Kidney (tissue), 14 donors: ENCODE results near the gene FANCM. TPM values are rescaled to one million over a fixed set of nuclear protein-coding genes. Genes with fewer than 3 reads are reported as not detected.

Source experiments
- DNase-seq, 5 donors: peaks; one replicate each; pipeline ENCODE4 v3.0.0-alpha.2; 2013 to 2020
- FAIRE-seq: peaks from 2 replicates; lab custom pipeline; 2012; peaks lifted over from hg19 to GRCh38; lab: Jason Lieb, UNC
- H3K27ac ChIP-seq, 2 donors: one replicate each; pipeline ENCODE4 v1.7.0; 2013; ENCODE audit warnings: low read depth in 2 of 2, low read length in 2 of 2, inconsistent platforms in 1 of 2
- H3K27me3 ChIP-seq: one replicate; pipeline ENCODE4 v1.7.1; 2013; ENCODE audit warnings: low read length, inconsistent platforms; ENCODE audit not compliant: control insufficient read depth, insufficient read depth
- H3K36me3 ChIP-seq, 3 donors: one replicate each; pipeline versions ENCODE4 v1.7.0 to v1.7.1; 2013; ENCODE audit warnings: low read length in 3 of 3, control low read depth in 1 of 3, inconsistent platforms in 1 of 3; ENCODE audit not compliant: insufficient read depth in 3 of 3, control insufficient read depth in 2 of 3
- H3K4me1 ChIP-seq, 3 donors: one replicate each; pipeline versions ENCODE4 v1.7.0 to v1.7.1; 2013; ENCODE audit warnings: low read length in 3 of 3, inconsistent platforms in 1 of 3, low read depth in 1 of 3; ENCODE audit not compliant: control insufficient read depth in 2 of 3, insufficient read depth in 2 of 3
- H3K4me3 ChIP-seq, 3 donors: one replicate each; pipeline versions ENCODE4 v1.7.0 to v1.8.1; 2013; ENCODE audit warnings: low read length in 3 of 3, control low read depth in 1 of 3, inconsistent platforms in 1 of 3
- H3K9ac ChIP-seq, 3 donors: one replicate each; pipeline versions ENCODE4 v1.7.0 to v1.7.1; 2013; ENCODE audit warnings: low read length in 3 of 3, control low read depth in 1 of 3, inconsistent platforms in 1 of 3
- H3K9me3 ChIP-seq, 3 donors: one replicate each; pipeline versions ENCODE4 v1.7.0 to v1.7.1; 2013; ENCODE audit warnings: low read length in 3 of 3, control low read depth in 1 of 3, inconsistent platforms in 1 of 3; ENCODE audit not compliant: control insufficient read depth in 2 of 3, insufficient read depth in 1 of 3
- intact Hi-C: fragments of 100-400 bp; cut with DNase I; formaldehyde crosslinking; loops from one replicate; pipeline ENCODE4 v1.11.1; 2022
- polyA plus RNA-seq: library from polyadenylated mRNA; stranded (reverse); fragments of 350-450 nt; fragmentation: Illumina TruSeq; extraction: RNeasy Lipid Tissue Mini Kit (QIAGEN cat#74804); gene quantifications from one replicate; pipeline ENCODE4 v1.2.3, GENCODE V29; 2014; ENCODE audit warnings: low read depth, low replicate concordance; ENCODE audit not compliant: insufficient read depth
- total RNA-seq: library from RNA; stranded (reverse); fragmentation: NEBNext Ultra II Directional; extraction: Animal tissue kit (Norgen Biotek cat#: 25700); gene quantifications from one replicate; pipeline ENCODE4 v1.2.1, GENCODE V29; 2021
- TF ChIP-seq, protein P1 (sequence below): IDR thresholded peaks from 3 replicates; pipeline ENCODE4 v1.5.1; 2012; ENCODE audit warnings: mild to moderate bottlenecking, moderate library complexity, borderline replicate concordance; ENCODE audit not compliant: insufficient read depth; ENCODE audit errors: extremely low read depth
- donor health status: control.
- donor health status: control.
- donor health status: control.
- donor health status: control.
- donor health status: control.
- donor health status: DM: yes; HTN: yes; CAD: no.
- donor health status: Normal renal cell carcinoma (clear cell type).

FANCM gene
- total and polyA plus RNA-seq, 2 donors from 2014 or later, result 2.6 to 6.4 TPM

DNA sequence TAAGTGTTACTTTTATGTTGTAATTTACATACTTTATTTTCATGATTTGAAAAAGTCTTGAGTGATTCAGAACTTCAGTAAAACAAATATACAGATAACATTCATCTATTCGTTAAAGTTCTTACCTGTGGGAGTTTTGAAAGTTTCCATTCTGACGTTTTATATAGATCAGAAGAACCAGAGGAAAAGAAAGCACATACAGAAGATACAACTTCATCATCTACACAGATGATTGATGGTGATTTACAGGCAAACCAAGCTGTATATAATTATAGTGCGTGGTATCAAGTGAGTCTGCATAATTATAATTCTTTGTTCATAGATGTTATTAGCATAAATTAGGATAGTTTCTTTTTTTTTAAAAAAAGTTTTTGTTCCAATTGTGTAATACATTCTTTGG is 21.4 kb upstream of the FANCM start:
- Histone ChIP-seq H3K9ac (no peak overlapping the region), H3K4me1 (no peaks in the 10 kb centered on the region), H3K9me3 (no peaks in the 10 kb centered on the region), H3K36me3 (peaks cover 8 to 49% (median 19%) of the 10 kb centered on the region in 3 donors), H3K27ac (no peak overlapping the region), H3K27me3 (no peaks in the 10 kb centered on the region), H3K4me3 (no peak overlapping the region)
- FAIRE-seq (no peak), DNase-seq (no peak)
- TF ChIP-seq, protein P1, sequence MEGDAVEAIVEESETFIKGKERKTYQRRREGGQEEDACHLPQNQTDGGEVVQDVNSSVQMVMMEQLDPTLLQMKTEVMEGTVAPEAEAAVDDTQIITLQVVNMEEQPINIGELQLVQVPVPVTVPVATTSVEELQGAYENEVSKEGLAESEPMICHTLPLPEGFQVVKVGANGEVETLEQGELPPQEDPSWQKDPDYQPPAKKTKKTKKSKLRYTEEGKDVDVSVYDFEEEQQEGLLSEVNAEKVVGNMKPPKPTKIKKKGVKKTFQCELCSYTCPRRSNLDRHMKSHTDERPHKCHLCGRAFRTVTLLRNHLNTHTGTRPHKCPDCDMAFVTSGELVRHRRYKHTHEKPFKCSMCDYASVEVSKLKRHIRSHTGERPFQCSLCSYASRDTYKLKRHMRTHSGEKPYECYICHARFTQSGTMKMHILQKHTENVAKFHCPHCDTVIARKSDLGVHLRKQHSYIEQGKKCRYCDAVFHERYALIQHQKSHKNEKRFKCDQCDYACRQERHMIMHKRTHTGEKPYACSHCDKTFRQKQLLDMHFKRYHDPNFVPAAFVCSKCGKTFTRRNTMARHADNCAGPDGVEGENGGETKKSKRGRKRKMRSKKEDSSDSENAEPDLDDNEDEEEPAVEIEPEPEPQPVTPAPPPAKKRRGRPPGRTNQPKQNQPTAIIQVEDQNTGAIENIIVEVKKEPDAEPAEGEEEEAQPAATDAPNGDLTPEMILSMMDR, result no peak
- intact Hi-C loops, result no loop called here

DNA sequence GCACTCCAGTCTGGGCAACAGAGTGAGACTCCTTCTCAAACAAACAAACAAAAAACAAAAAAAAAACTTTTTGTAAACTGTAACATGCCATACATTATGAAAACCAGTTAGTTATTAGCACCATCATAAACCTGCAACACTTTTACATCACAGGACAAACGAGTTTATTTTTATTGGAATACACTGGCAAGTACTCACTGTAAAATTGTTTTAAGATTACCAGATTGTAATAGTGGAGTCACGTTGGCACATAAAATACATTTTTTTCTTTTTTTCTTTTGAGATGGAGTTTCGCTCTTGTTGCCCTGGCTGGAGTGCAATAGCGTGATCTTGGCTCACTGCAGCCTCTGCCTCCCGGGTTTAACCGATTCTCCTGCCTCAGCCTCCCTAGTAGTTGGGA is 17.1 kb upstream of the FANCM start:
- no peak overlapping the region for H3K27ac ChIP-seq
- H3K36me3 ChIP-seq, result peaks cover 10 to 39% (median 21%) of the 10 kb centered on the region in 3 donors
- no peaks in the 10 kb centered on the region for H3K4me1 ChIP-seq
- H3K4me3 ChIP-seq, result no peak overlapping the region
- no peaks in the 10 kb centered on the region for H3K9me3 ChIP-seq
- H3K9ac ChIP-seq, result no peak overlapping the region
- no peaks in the 10 kb centered on the region for H3K27me3 ChIP-seq
- intact Hi-C loops, result no loop called here
- TF ChIP-seq, protein P1, result no peak
- FAIRE-seq (no peak), DNase-seq (no peak)

DNA sequence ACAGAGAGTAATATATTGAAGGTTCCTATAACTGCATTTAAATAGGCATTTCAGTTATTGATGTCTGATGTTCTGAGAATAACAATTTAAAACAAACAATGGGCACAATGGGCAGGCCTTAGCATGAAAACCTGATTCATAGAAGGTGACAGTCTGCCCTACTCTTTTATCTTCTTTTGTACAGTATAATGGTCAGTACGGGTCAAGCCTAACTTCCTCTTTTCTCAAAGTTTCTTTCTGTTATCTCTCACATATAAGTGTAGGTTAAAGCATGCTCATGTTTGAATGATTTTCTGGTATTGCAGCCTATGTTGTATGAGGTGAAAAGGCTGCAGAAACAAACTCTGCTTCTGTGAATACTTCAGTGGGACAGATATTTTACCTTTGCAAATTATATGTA is 15.6 kb upstream of the FANCM start:
- Histone ChIP-seq H3K27me3 (no peaks in the 10 kb centered on the region), H3K9ac (no peak overlapping the region), H3K9me3 (no peaks in the 10 kb centered on the region), H3K4me3 (no peak overlapping the region), H3K36me3 (peaks cover 10 to 35% (median 23%) of the 10 kb centered on the region in 3 donors), H3K27ac (no peak overlapping the region), H3K4me1 (no peaks in the 10 kb centered on the region)
- TF ChIP-seq, protein P1, result no peak
- DNase-seq, result no peak
- FAIRE-seq, result no peak
- intact Hi-C loops, result no loop called here

DNA sequence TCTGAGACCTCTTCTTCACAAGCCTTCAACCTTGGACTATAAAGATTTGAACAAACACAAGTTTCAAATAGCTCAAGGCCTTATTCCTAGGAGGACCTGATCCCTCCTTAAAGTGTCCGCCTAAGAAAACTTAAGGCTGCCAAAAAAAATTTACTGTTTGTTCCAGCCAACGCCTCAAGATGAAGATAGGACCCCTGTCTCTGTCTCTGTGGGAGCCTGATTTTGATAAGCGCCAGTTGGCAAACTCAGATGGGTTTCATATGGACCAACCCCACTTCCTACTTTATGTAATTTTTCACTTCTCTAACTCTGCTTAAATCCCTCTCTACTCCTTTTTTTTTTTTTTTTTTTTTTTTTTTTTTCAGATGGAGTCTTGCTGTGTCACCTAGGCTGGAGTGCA is 12.5 kb upstream of the FANCM start:
- Histone ChIP-seq H3K4me1 (no peaks in the 10 kb centered on the region), H3K4me3 (no peak overlapping the region), H3K27me3 (no peaks in the 10 kb centered on the region), H3K9me3 (no peaks in the 10 kb centered on the region), H3K36me3 (peaks cover 6 to 16% (median 13%) of the 10 kb centered on the region in 3 donors), H3K9ac (no peak overlapping the region), H3K27ac (no peak overlapping the region)
- TF ChIP-seq, protein P1, result no peak
- no peak for FAIRE-seq
- DNase-seq, result no peak
- intact Hi-C loops, result no loop called here
